IPS-20b (cell line): ENCODE results near the gene FABP6.

Experiments used
- H3K27ac ChIP-seq: one replicate; pipeline ENCODE4 v1.5.1; 2013; ENCODE audit warnings: low read length
- H3K27me3 ChIP-seq: 2 replicates; pipeline ENCODE4 v1.6.1; 2013; ENCODE audit warnings: mild to moderate bottlenecking, low read length, inconsistent platforms; ENCODE audit not compliant: insufficient read depth
- H3K36me3 ChIP-seq: 2 replicates; pipeline ENCODE4 v1.6.1; 2013; ENCODE audit warnings: low read depth, mild to moderate bottlenecking, inconsistent platforms, low read length, moderate library complexity; ENCODE audit not compliant: insufficient read depth
- H3K4me1 ChIP-seq: 2 replicates; pipeline ENCODE4 v1.6.1; 2013; ENCODE audit warnings: mild to moderate bottlenecking, control low read depth, inconsistent platforms, low read length, moderate library complexity; ENCODE audit not compliant: insufficient read depth
- H3K4me3 ChIP-seq: 2 replicates; pipeline ENCODE4 v1.5.1; 2013; ENCODE audit warnings: mild to moderate bottlenecking, low read length, inconsistent platforms
- H3K9ac ChIP-seq: 2 replicates; pipeline ENCODE4 v1.6.1; 2013; ENCODE audit warnings: low read depth, mild to moderate bottlenecking, inconsistent platforms, low read length, moderate library complexity
- H3K9me3 ChIP-seq: 2 replicates; pipeline ENCODE4 v1.6.1; 2013; ENCODE audit warnings: mild to moderate bottlenecking, low read depth, low read length, inconsistent platforms; ENCODE audit not compliant: insufficient read depth

The FABP6 gene

DNA sequence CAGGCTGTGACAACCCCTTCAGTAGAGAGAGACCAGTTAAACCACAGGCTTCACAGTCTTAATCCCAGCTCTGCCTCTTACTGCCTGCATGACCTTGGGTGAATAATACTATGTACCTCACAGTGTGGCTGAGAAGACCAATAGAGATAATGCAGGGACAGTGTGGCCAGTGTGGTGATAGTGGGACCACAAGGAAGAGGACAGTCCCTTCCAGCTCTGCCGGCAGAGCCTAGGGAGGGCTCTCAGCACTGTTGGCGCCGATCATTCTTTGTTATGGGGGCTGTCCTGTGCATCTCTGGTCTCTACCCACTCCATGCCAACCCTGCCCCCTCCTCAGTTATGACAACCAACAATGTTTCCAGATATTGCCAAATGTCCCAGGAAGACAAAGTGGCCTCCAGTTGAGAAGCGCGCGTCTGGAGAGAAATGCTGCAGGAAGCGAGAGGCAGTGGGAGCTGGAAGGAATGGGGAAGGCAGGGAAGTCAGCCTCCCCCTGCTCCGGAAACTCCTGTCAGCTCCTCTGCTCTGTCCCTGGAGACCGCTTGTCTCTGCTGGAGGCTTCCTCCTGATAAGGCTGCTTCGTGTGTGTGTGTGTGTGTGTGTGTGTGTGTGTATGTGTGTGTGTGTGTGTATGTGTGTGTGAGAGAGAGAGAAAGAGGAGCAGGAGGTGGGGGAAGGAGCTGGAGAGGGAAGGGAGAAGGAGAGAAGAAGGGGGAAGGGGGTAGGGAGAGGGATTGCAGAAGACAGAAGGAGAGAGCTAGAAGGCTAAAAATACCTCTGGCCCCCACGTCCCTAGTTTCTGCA, 31.8 kb upstream of the FABP6 start:
- H3K4me1 ChIP-seq = peaks cover 17% of the 10 kb centered on the region
- H3K27me3 ChIP-seq = 0 out of 2 replicates have a peak, but pooled peaks cover 6% of the 10 kb centered on the region
- H3K4me3 ChIP-seq = peak overlapping the region; percentile 15; the same call in 1 of the 2 replicates
- no peaks in the 10 kb centered on the region for H3K36me3 ChIP-seq
- peak overlapping the region; percentile 24; the same call in 1 of the 2 replicates for H3K9ac ChIP-seq
- H3K27ac ChIP-seq = no peak overlapping the region
- no peaks in the 10 kb centered on the region for H3K9me3 ChIP-seq

DNA sequence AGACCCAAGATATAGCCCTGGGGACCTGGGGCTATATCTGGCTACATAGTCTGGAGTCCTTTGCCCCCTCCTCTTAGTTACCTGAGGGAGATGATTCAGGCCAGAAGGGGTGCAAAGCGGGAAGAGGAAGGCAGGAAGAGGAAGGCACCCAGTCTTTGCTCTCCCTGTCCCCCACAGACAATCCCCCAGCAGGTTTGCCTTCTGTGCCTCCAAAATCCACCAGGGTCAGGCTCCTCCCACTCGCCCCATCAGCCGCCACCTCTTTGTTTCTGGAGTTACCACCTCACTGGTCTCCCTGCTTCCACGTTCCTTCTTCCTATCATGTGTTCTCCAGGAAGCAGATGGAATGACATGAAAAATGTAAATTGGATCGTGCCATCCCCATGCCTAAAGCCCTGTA, 31.2 kb upstream of the FABP6 start:
- Histone ChIP-seq H3K4me3 (no peak overlapping the region; the same call in 1 of the 2 replicates), H3K9ac (no peak overlapping the region), H3K27me3 (0 out of 2 replicates have a peak, but pooled peaks cover 6% of the 10 kb centered on the region), H3K36me3 (no peaks in the 10 kb centered on the region), H3K9me3 (no peaks in the 10 kb centered on the region), H3K4me1 (peaks cover 17% of the 10 kb centered on the region), H3K27ac (no peak overlapping the region)

DNA sequence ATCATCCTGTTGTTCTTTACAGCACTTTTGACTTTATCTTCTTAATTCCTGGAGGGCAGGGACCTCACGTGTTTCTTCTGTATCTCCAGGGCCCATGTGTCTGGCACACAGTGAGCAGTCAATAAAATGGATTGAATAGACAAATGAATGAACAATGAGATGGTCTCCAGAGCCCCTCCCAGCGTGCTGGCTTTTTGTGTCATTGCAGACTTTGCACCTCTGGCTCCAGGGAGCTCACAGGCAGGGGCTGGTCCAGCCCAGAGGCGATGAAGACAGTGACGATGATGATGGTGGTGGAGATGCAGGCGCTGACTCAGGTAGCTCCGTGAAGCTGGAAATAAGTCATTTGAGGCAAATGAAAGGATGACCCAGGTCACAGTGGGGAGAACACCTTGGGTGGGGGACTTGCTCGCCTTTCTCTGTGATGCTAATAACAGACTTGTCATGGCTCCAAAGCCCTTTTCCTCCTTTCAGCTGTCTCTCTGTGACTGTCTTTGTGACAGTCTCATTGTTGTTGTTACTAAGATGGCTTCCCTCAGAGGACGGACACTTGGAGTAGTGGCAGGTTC, 30.4 kb upstream of the FABP6 start:
- peaks cover 17% of the 10 kb centered on the region for H3K4me1 ChIP-seq
- no peak overlapping the region for H3K27ac ChIP-seq

DNA sequence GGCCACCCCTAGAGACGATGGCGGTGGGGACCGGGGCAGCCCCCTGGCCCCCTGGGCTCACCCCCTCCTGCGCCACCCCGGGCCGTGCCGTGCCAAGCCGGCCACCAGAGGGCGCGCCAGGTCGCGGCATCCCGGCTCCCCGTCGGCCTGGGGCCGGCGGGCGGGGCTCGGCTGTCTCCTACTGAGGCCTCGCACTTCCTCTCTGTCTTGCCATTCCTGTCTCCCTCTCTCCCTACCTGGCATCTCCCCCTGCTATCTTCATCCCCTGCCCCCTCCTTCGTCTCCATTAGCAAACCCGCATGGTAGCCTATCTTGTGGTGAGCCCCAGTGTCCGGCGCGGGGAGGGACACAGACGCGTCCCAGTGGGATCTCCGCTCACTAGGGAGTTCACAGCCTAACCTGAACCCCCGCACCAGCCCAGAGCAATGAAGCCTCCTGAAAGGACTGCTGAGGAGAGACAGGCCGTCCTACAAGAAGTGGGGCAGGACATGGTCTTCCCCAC, 29.8 kb upstream of the FABP6 start:
- peak overlapping the region; percentile 50 for H3K4me3 ChIP-seq
- H3K27ac ChIP-seq = no peak overlapping the region
- H3K36me3 ChIP-seq = no peaks in the 10 kb centered on the region
- no peaks in the 10 kb centered on the region for H3K9me3 ChIP-seq
- peaks cover 17% of the 10 kb centered on the region for H3K4me1 ChIP-seq
- 0 out of 2 replicates have a peak, but pooled peaks cover 6% of the 10 kb centered on the region for H3K27me3 ChIP-seq
- peak overlapping the region; percentile 45; the same call in 1 of the 2 replicates for H3K9ac ChIP-seq

More for the DNA sequence above, 30.4 kb upstream of the FABP6 start:
- H3K36me3 ChIP-seq = no peaks in the 10 kb centered on the region
- peak overlapping the region; percentile 50 for H3K4me3 ChIP-seq
- H3K9ac ChIP-seq = no peak overlapping the region
- H3K9me3 ChIP-seq = no peaks in the 10 kb centered on the region
- H3K27me3 ChIP-seq = 0 out of 2 replicates have a peak, but pooled peaks cover 6% of the 10 kb centered on the region

DNA sequence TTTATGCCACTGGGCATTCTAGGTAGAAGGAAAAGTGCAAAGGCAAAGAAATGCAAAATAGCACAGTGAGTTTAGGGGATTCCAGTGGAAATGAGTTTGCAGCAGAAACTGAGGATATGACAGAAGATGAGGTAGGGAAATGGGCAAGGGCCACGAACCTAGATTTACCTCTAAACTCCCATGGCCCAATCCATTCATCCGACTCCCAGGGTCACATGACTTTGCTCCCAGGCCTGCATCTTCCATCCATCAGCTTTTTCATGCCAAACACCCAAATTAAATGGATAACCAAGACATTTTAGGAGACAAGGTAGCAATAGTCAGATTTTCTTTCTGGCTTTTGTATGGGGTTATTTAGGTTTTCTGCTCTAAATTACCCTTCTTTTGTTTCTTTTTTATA, 22.2 kb upstream of the FABP6 start:
- H3K36me3 ChIP-seq = no peaks in the 10 kb centered on the region
- H3K27me3 ChIP-seq = no peaks in the 10 kb centered on the region
- no peaks in the 10 kb centered on the region for H3K9me3 ChIP-seq
- no peak overlapping the region for H3K4me3 ChIP-seq
- peaks cover 3% of the 10 kb centered on the region; the same call in 1 of the 2 replicates for H3K4me1 ChIP-seq
- H3K27ac ChIP-seq = no peak overlapping the region
- no peak overlapping the region for H3K9ac ChIP-seq

DNA sequence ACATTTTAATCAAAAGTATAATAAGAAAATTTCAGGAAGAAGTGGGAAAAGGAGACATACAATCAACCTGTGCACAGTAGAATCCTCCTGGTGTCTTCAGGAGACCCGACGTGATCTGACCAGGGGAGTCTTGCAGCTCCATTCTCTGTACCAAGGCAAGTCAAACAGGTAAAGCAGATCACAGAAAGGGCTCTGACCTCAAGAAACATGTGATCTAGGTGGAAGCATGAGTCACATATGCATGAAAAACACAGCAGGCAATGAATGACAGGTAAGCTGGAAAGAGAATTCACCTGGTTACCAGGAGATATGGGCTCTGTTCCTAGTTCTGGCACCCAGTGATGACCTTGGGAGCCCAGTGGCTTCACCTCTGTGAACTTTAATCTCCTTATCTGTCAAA, 19.4 kb upstream of the FABP6 start:
- Histone ChIP-seq H3K9ac (no peak overlapping the region), H3K36me3 (no peaks in the 10 kb centered on the region), H3K4me3 (no peak overlapping the region), H3K27ac (no peak overlapping the region), H3K9me3 (no peaks in the 10 kb centered on the region), H3K27me3 (no peaks in the 10 kb centered on the region), H3K4me1 (peaks cover 3% of the 10 kb centered on the region; the same call in 1 of the 2 replicates)

DNA sequence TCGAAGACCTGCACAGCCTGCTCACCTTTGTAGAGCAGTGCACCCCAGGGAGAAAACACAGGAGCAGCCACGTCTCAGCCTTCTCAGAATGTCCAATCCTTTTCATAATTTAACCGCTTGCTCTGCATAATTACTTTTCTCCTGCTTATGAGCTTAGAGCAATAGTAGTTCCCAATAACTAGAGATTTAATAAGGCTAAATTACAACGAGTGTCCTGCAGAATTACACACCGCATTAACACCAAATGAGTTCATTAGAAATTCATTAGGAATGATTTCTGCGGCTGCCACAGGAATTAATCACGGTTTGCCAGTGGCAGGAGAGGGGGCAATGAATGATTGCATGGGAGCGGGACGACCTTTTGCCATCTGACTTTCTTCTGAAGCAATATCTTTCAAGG, 18.7 kb upstream of the FABP6 start:
- Histone ChIP-seq H3K9me3 (no peaks in the 10 kb centered on the region), H3K36me3 (no peaks in the 10 kb centered on the region), H3K27me3 (no peaks in the 10 kb centered on the region), H3K4me1 (peaks cover 3% of the 10 kb centered on the region; the same call in 1 of the 2 replicates), H3K9ac (no peak overlapping the region), H3K4me3 (no peak overlapping the region), H3K27ac (no peak overlapping the region)

DNA sequence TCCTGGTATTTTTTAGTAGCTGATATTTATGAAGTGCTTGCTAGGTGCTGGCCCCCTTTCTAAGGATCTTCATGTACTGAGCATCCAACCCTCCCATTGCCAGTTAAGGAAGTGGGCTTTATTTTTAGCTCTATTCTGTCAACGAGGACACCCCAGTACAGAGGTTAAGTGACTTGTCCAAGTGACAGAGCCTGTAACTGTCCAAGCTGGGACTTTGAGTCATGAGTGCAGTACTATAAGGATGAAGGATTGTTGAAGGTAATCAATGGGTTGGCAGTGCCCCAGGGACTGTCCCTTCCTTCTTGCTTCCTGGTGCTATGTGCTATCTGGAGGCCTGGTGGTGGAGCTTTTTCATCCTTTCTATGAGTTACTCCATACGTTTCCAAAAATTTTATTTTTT, 18.0 kb upstream of the FABP6 start:
- Histone ChIP-seq H3K9me3 (no peaks in the 10 kb centered on the region), H3K27ac (no peak overlapping the region), H3K4me1 (peaks cover 3% of the 10 kb centered on the region; the same call in 1 of the 2 replicates), H3K27me3 (no peaks in the 10 kb centered on the region), H3K36me3 (no peaks in the 10 kb centered on the region), H3K9ac (no peak overlapping the region), H3K4me3 (no peak overlapping the region)

DNA sequence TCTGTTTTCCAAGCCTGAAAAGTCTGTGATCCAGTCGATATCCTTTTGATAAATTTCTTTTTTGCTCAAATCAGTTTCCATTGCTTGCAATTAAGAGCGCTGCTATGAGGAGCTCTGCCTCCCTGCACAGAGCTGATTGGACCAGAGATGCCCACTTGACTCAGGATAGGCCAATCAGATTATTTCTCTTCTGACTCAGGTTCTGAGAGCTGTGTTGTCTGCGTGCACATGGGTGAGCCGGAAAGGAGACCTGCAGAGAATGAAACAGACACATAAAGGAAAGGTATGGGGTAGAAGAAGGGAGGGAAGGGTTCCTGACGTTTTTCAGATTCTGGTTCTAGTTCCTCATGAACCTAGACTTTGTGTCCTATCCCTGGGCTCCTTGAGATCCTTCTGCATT, 15.8 kb upstream of the FABP6 start:
- no peaks in the 10 kb centered on the region for H3K27me3 ChIP-seq
- no peak overlapping the region for H3K9ac ChIP-seq
- peaks cover 3% of the 10 kb centered on the region; the same call in 1 of the 2 replicates for H3K4me1 ChIP-seq
- H3K27ac ChIP-seq = no peak overlapping the region
- H3K4me3 ChIP-seq = no peak overlapping the region
- H3K36me3 ChIP-seq = no peaks in the 10 kb centered on the region
- H3K9me3 ChIP-seq = no peaks in the 10 kb centered on the region

DNA sequence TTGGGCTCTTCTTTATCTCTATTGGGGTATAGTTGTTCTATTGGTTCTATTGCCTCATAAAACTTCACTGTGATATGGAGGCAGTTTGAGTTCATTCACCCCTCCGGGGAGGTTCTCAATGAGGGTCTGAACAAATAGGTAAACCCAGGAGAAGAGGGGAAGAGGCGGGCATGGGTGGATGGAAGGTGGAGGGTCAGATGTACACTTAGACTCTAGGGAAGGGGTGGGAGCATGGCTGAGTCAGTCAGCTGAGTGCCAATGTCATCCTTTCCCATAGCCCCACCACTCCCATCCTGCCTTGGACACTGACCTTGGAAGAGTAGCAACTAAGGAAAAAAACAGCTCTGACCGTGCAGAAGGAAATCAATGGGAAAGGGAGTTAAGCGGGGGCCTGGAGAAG, 9.9 kb upstream of the FABP6 start:
- no peaks in the 10 kb centered on the region for H3K36me3 ChIP-seq
- no peaks in the 10 kb centered on the region for H3K27me3 ChIP-seq
- H3K4me1 ChIP-seq = no peaks in the 10 kb centered on the region
- no peaks in the 10 kb centered on the region for H3K9me3 ChIP-seq
- no peak overlapping the region for H3K27ac ChIP-seq
- no peak overlapping the region for H3K4me3 ChIP-seq
- H3K9ac ChIP-seq = no peak overlapping the region

DNA sequence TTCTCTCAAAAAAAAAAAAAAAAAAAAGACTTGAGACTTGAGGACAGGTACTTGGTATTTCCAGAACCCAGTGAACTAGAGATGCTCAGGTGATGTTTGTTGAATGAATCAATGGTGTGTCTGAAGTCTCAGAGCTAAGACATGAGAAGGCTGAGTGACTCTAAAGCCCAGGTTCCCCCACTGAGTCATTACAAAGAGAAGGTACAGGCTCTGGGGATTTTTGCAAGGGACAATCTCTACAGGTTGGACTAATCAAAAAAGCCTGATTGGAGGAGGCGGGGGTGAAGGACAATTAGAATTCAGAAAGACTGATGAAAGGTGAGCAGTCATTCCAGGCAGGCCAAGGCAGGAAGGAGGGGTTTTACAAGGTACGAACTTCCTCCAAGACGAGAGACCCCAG, 8.2 kb upstream of the FABP6 start:
- no peak overlapping the region for H3K9ac ChIP-seq
- no peaks in the 10 kb centered on the region for H3K27me3 ChIP-seq
- no peaks in the 10 kb centered on the region for H3K36me3 ChIP-seq
- H3K4me3 ChIP-seq = no peak overlapping the region
- H3K27ac ChIP-seq = no peak overlapping the region
- H3K4me1 ChIP-seq = no peaks in the 10 kb centered on the region
- no peaks in the 10 kb centered on the region for H3K9me3 ChIP-seq

DNA sequence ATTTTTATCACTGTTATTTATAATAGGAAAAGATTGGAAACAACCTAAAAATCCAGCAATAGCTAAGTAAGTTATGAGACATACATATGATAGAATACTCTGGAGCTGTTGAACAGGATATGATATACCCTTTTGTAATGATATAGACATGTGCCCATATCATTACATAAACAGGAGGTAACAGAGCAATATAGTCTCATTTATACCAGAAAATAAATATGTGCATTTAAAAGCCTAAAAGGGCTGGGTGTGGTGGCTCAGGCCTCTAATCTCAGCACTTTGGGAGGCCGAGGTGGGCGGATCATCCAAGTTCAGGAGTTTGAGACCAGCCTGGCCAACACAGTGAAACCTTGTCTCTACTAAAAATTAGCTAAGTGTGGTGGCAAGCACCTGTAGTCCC, 2.3 kb upstream of the FABP6 start:
- H3K9me3 ChIP-seq = no peaks in the 10 kb centered on the region

More for the DNA sequence above, 2.3 kb upstream of the FABP6 start:
- Histone ChIP-seq H3K27ac (no peak overlapping the region), H3K4me3 (no peak overlapping the region), H3K9ac (no peak overlapping the region), H3K27me3 (no peaks in the 10 kb centered on the region), H3K4me1 (peaks cover 4% of the 10 kb centered on the region; the same call in 1 of the 2 replicates), H3K36me3 (no peaks in the 10 kb centered on the region)
